Neural cell (in vitro differentiated cells): ENCODE measurements around the gene USP38.

Experiments
- CTCF ChIP-seq: fragments of 450-650 bp; IDR thresholded peaks from 2 replicates; pipeline ENCODE4 v1.5.1; 2014; ENCODE audit warnings: antibody characterized with exemption, mild to moderate bottlenecking, moderate library complexity; ENCODE audit not compliant: poor library complexity, severe bottlenecking
- EP300 ChIP-seq: fragments of 450-650 bp; conservative IDR thresholded peaks from 2 replicates; pipeline ENCODE4 v1.6.1; 2014; ENCODE audit warnings: antibody characterized with exemption, mild to moderate bottlenecking, moderate library complexity; ENCODE audit not compliant: poor library complexity, severe bottlenecking
- EZH2 ChIP-seq: fragments of 200-600, 300-800 bp; shearing (Covaris generic), sonication (generic); IDR thresholded peaks from 2 replicates; pipeline ENCODE4 v1.6.1; 2014; ENCODE audit warnings: antibody characterized with exemption, low read length, borderline replicate concordance, mild to moderate bottlenecking; ENCODE audit not compliant: insufficient read depth, poor library complexity, severe bottlenecking
- POLR2AphosphoS5 ChIP-seq: IDR thresholded peaks from 2 replicates; pipeline ENCODE4 v1.6.1; 2012
- RAD21 ChIP-seq: fragments of 450-650 bp; conservative IDR thresholded peaks from 2 replicates; pipeline ENCODE4 v1.6.1; 2014; ENCODE audit warnings: antibody characterized with exemption, mild to moderate bottlenecking, moderate library complexity
- REST ChIP-seq: IDR thresholded peaks from 2 replicates; pipeline ENCODE4 v1.6.1; 2012; ENCODE audit warnings: borderline replicate concordance
- TAF1 ChIP-seq: IDR thresholded peaks from 2 replicates; pipeline ENCODE4 v1.6.1; 2012; ENCODE audit warnings: low read depth

- TF ChIP-seq CTCF (no peak), RAD21 (no peak), TAF1 (no peak), REST (no peak), EP300 (no peak), EZH2 (no peak), POLR2AphosphoS5 (no peak)
These were observed 14.8 kb downstream of the USP38 start for GRCh38 chr4:143199503-143199902.
